ENCODE results near the gene RGL1. TPM values are rescaled to one million over a fixed set of nuclear protein-coding genes. Genes with fewer than 3 reads are reported as not detected.
A peak's percentile ranks its signal among the peaks of the same experiment; 100 is the strongest.

The RGL1 gene
- total and polyA plus RNA-seq, 2 donors (not counting 1 experiment from before 2014, with no cell fraction given) = 16.2 to 21.4 TPM

- no peak for DNase-seq (ENCODE audit: low read depth in 2 of 2)
- TF ChIP-seq EZH2 (IDR thresholded peaks at IDR 0.05; ENCODE audit: low read length, missing control alignments) = no peak
- no peak for TF ChIP-seq CTCF (conservative IDR thresholded peaks at IDR 0.05 in 1 of 2, IDR thresholded peaks at IDR 0.05 in 1 of 2; ENCODE audit: low read depth in 1 of 2, low read length in 2 of 2)
- Histone ChIP-seq H4K20me1 (ENCODE audit: control insufficient read depth, extremely low read depth, insufficient read depth, low read length) (no peaks in the 10 kb centered on the region), H3K4me2 (ENCODE audit: extremely low read depth, insufficient read depth, low read length) (no peak overlapping the region), H3K4me3 (replicated peaks in 1 of 4; ENCODE audit: control extremely low read depth in 1 of 4, insufficient read depth in 1 of 4, low read depth in 3 of 4, low read length in 4 of 4) (no peak overlapping the region), H3K9me3 (ENCODE audit: control insufficient read depth, insufficient read depth, low read depth, low read length) (no peaks in the 10 kb centered on the region), H2AFZ (ENCODE audit: low read length) (no peak overlapping the region), H3K36me3 (ENCODE audit: control insufficient read depth, insufficient read depth, low read length) (peaks cover 8% of the 10 kb centered on the region), H3K27me3 (ENCODE audit: control insufficient read depth, insufficient read depth, low read length) (no peaks in the 10 kb centered on the region), H3K79me2 (ENCODE audit: control insufficient read depth, insufficient read depth, low read length) (no peaks in the 10 kb centered on the region), H3K4me1 (ENCODE audit: control insufficient read depth, extremely low read depth, insufficient read depth, low read length) (peaks cover 23% of the 10 kb centered on the region), H3K9ac (ENCODE audit: insufficient read depth, low read length) (no peak overlapping the region), H3K27ac (ENCODE audit: insufficient read depth, low read length) (no peak overlapping the region)
Measured at GRCh38 chr1:183914891-183915290, 110.0 kb downstream of the RGL1 start.

- peak overlapping the region in 2 of 4 experiments; percentile 5 to 6 for H3K4me3 ChIP-seq (replicated peaks in 1 of 4; ENCODE audit: control extremely low read depth in 1 of 4, insufficient read depth in 1 of 4, low read depth in 3 of 4, low read length in 4 of 4)
- peaks cover 8% of the 10 kb centered on the region for H3K36me3 ChIP-seq (ENCODE audit: control insufficient read depth, insufficient read depth, low read length)
- H3K4me2 ChIP-seq (ENCODE audit: extremely low read depth, insufficient read depth, low read length) = peak overlapping the region; percentile 84
- H3K4me1 ChIP-seq (ENCODE audit: control insufficient read depth, extremely low read depth, insufficient read depth, low read length) = peaks cover 23% of the 10 kb centered on the region
- peak overlapping the region; percentile 83 for H3K27ac ChIP-seq (ENCODE audit: insufficient read depth, low read length)
- no peaks in the 10 kb centered on the region for H3K79me2 ChIP-seq (ENCODE audit: control insufficient read depth, insufficient read depth, low read length)
- no peaks in the 10 kb centered on the region for H3K9me3 ChIP-seq (ENCODE audit: control insufficient read depth, insufficient read depth, low read depth, low read length)
- no peaks in the 10 kb centered on the region for H4K20me1 ChIP-seq (ENCODE audit: control insufficient read depth, extremely low read depth, insufficient read depth, low read length)
- H3K9ac ChIP-seq (ENCODE audit: insufficient read depth, low read length) = peak overlapping the region; percentile 27
- no peaks in the 10 kb centered on the region for H3K27me3 ChIP-seq (ENCODE audit: control insufficient read depth, insufficient read depth, low read length)
- TF ChIP-seq EZH2 (IDR thresholded peaks at IDR 0.05; ENCODE audit: low read length, missing control alignments) (no peak), CTCF (conservative IDR thresholded peaks at IDR 0.05 in 1 of 2, IDR thresholded peaks at IDR 0.05 in 1 of 2; ENCODE audit: low read depth in 1 of 2, low read length in 2 of 2) (peak; percentile 72 to 74)
- DNase-seq (ENCODE audit: low read depth in 2 of 2) = peak; percentile 95 to 98
- H2AFZ ChIP-seq (ENCODE audit: low read length) = peak overlapping the region; percentile 36
Measured at GRCh38 chr1:183915625-183916510, 110.9 kb downstream of the RGL1 start.

GRCh38 chr1:183916574-183916973, 111.7 kb downstream of the RGL1 start:
- H3K4me3 ChIP-seq (replicated peaks in 1 of 4; ENCODE audit: control extremely low read depth in 1 of 4, insufficient read depth in 1 of 4, low read depth in 3 of 4, low read length in 4 of 4) = no peak overlapping the region
- DNase-seq (ENCODE audit: low read depth in 2 of 2) = no peak
- no peaks in the 10 kb centered on the region for H3K79me2 ChIP-seq (ENCODE audit: control insufficient read depth, insufficient read depth, low read length)
- TF ChIP-seq CTCF (conservative IDR thresholded peaks at IDR 0.05 in 1 of 2, IDR thresholded peaks at IDR 0.05 in 1 of 2; ENCODE audit: low read depth in 1 of 2, low read length in 2 of 2) (no peak), EZH2 (IDR thresholded peaks at IDR 0.05; ENCODE audit: low read length, missing control alignments) (no peak)
- no peak overlapping the region for H2AFZ ChIP-seq (ENCODE audit: low read length)
- H3K4me2 ChIP-seq (ENCODE audit: extremely low read depth, insufficient read depth, low read length) = no peak overlapping the region
- H3K27ac ChIP-seq (ENCODE audit: insufficient read depth, low read length) = peak overlapping the region; percentile 48
- no peaks in the 10 kb centered on the region for H3K27me3 ChIP-seq (ENCODE audit: control insufficient read depth, insufficient read depth, low read length)
- no peaks in the 10 kb centered on the region for H4K20me1 ChIP-seq (ENCODE audit: control insufficient read depth, extremely low read depth, insufficient read depth, low read length)
- H3K9ac ChIP-seq (ENCODE audit: insufficient read depth, low read length) = no peak overlapping the region
- H3K36me3 ChIP-seq (ENCODE audit: control insufficient read depth, insufficient read depth, low read length) = peaks cover 7% of the 10 kb centered on the region
- H3K9me3 ChIP-seq (ENCODE audit: control insufficient read depth, insufficient read depth, low read depth, low read length) = no peaks in the 10 kb centered on the region
- H3K4me1 ChIP-seq (ENCODE audit: control insufficient read depth, extremely low read depth, insufficient read depth, low read length) = peaks cover 23% of the 10 kb centered on the region
